ENCODE data around the gene C2orf80. TPM values are rescaled to one million over a fixed set of nuclear protein-coding genes. Genes with fewer than 3 reads are reported as not detected.

C2orf80 gene
- total and polyA plus RNA-seq, 2 experiments from 2014 or later = not detected

GRCh38 chr2:208172125-208172524 is 17.7 kb downstream of the C2orf80 start:
- no peaks in the 10 kb centered on the region for H3K9me2 ChIP-seq (ENCODE audit: insufficient read depth)
- H3K4me3 ChIP-seq = no peak overlapping the region
- peaks cover 14% of the 10 kb centered on the region; the same call in 1 of the 2 replicates for H3K27me3 ChIP-seq (replicated peaks; ENCODE audit: insufficient read depth)
- TF ChIP-seq EZH2phosphoT487 (IDR thresholded peaks at IDR 0.05; ENCODE audit: insufficient read depth, low read depth) (no peak), EZH2 (IDR thresholded peaks at IDR 0.05; ENCODE audit: insufficient read depth, poor library complexity, severe bottlenecking) (no peak)
- no peaks in the 10 kb centered on the region for H3K9me3 ChIP-seq (ENCODE audit: low read depth)
- no peaks in the 10 kb centered on the region for H3K36me3 ChIP-seq (ENCODE audit: low read depth)
- no peak overlapping the region for H3K9ac ChIP-seq
- H3K4me2 ChIP-seq (ENCODE audit: unreplicated experiment) = no peak overlapping the region
- no peaks in the 10 kb centered on the region for H3F3A ChIP-seq (ENCODE audit: insufficient read depth)
- 0 out of 2 replicates have a peak, but pooled peaks cover 4% of the 10 kb centered on the region for H3K4me1 ChIP-seq (ENCODE audit: insufficient read depth)
- H4K20me1 ChIP-seq (ENCODE audit: insufficient read depth) = no peaks in the 10 kb centered on the region
- WGBS, 2 experiments (ENCODE audit: low coverage in 1 of 2, low lambda C conversion rate in 2 of 2, missing lambda C conversion rate in 2 of 2) = 62% methylated on average over 4 of the region's 4 CpGs
- in situ Hi-C loops (cut with MboI) = no loop called here
- H3K79me2 ChIP-seq (ENCODE audit: insufficient read depth) = no peaks in the 10 kb centered on the region
- H3K27ac ChIP-seq = no peak overlapping the region
- no peak overlapping the region for H2AFZ ChIP-seq
- DNase-seq = no peak

- TF ChIP-seq EZH2phosphoT487 (IDR thresholded peaks at IDR 0.05; ENCODE audit: insufficient read depth, low read depth) = no peak
- TF ChIP-seq EZH2 (IDR thresholded peaks at IDR 0.05; ENCODE audit: insufficient read depth, poor library complexity, severe bottlenecking) = no peak
- H3K9ac ChIP-seq = no peak overlapping the region
- H3K4me2 ChIP-seq (ENCODE audit: unreplicated experiment) = no peak overlapping the region
- DNase-seq = no peak
- in situ Hi-C loops (cut with MboI) = no loop called here
- H3K79me2 ChIP-seq (ENCODE audit: insufficient read depth) = no peaks in the 10 kb centered on the region
- H3K27ac ChIP-seq = no peak overlapping the region
- no peak overlapping the region for H3K4me3 ChIP-seq
- no peak overlapping the region for H2AFZ ChIP-seq
- no peaks in the 10 kb centered on the region for H3K9me3 ChIP-seq (ENCODE audit: low read depth)
- no peaks in the 10 kb centered on the region for H4K20me1 ChIP-seq (ENCODE audit: insufficient read depth)
- peaks cover 13% of the 10 kb centered on the region for H3K27me3 ChIP-seq (replicated peaks; ENCODE audit: insufficient read depth)
- no peaks in the 10 kb centered on the region for H3K36me3 ChIP-seq (ENCODE audit: low read depth)
- WGBS, 2 experiments (ENCODE audit: low coverage in 1 of 2, low lambda C conversion rate in 2 of 2, missing lambda C conversion rate in 2 of 2) = 4 to 9% methylated on average over 2 of the region's 2 CpGs
- no peaks in the 10 kb centered on the region for H3F3A ChIP-seq (ENCODE audit: insufficient read depth)
- no peaks in the 10 kb centered on the region for H3K9me2 ChIP-seq (ENCODE audit: insufficient read depth)
- no peaks in the 10 kb centered on the region for H3K4me1 ChIP-seq (ENCODE audit: insufficient read depth)
These were observed 24.7 kb downstream of the C2orf80 start for GRCh38 chr2:208164951-208165755.

- H3K27ac ChIP-seq = no peak within 1 kb of the TSS
- H3K9ac ChIP-seq = no peak within 1 kb of the TSS
- no peaks in the 10 kb centered on the region for H3F3A ChIP-seq (ENCODE audit: insufficient read depth)
- in situ Hi-C loops (cut with MboI) = no loop called here
- no peaks in the 10 kb centered on the region for H3K79me2 ChIP-seq (ENCODE audit: insufficient read depth)
- H3K9me2 ChIP-seq (ENCODE audit: insufficient read depth) = no peaks in the 10 kb centered on the region
- 29 to 42% methylated on average over 2 of the region's 2 CpGs for WGBS, 2 experiments (ENCODE audit: low coverage in 1 of 2, low lambda C conversion rate in 2 of 2, missing lambda C conversion rate in 2 of 2)
- DNase-seq = no peak
- H2AFZ ChIP-seq = no peak within 1 kb of the TSS
- TF ChIP-seq EZH2 (IDR thresholded peaks at IDR 0.05; ENCODE audit: insufficient read depth, poor library complexity, severe bottlenecking) (no peak), EZH2phosphoT487 (IDR thresholded peaks at IDR 0.05; ENCODE audit: insufficient read depth, low read depth) (no peak)
- H3K4me1 ChIP-seq (ENCODE audit: insufficient read depth) = no peaks in the 10 kb centered on the region
- no peaks in the 10 kb centered on the region for H3K9me3 ChIP-seq (ENCODE audit: low read depth)
- no peak within 1 kb of the TSS for H3K4me2 ChIP-seq (ENCODE audit: unreplicated experiment)
- peaks cover 7% of the 10 kb centered on the region for H3K27me3 ChIP-seq (replicated peaks; ENCODE audit: insufficient read depth)
- no peak within 1 kb of the TSS for H3K4me3 ChIP-seq
- H4K20me1 ChIP-seq (ENCODE audit: insufficient read depth) = no peaks in the 10 kb centered on the region
- no peaks in the 10 kb centered on the region for H3K36me3 ChIP-seq (ENCODE audit: low read depth)
These were observed 26.3 kb downstream of the C2orf80 start, which contains the start of gene CRYGA for GRCh38 chr2:208163489-208163888. TSS of gene CRYGA (minus strand) at chr2:208163589. CDS start at chr2:208163556, 33 bp downstream.

- H3K27ac ChIP-seq = no peak overlapping the region
- in situ Hi-C loops (cut with MboI) = no loop called here
- H3K9me3 ChIP-seq (ENCODE audit: low read depth) = no peaks in the 10 kb centered on the region
- H3K9ac ChIP-seq = no peak overlapping the region
- no peak overlapping the region for H3K4me3 ChIP-seq
- no peaks in the 10 kb centered on the region for H3K4me1 ChIP-seq (ENCODE audit: insufficient read depth)
- H4K20me1 ChIP-seq (ENCODE audit: insufficient read depth) = no peaks in the 10 kb centered on the region
- no peak for TF ChIP-seq EZH2 (IDR thresholded peaks at IDR 0.05; ENCODE audit: insufficient read depth, poor library complexity, severe bottlenecking)
- 3 to 6% methylated on average over 2 of the region's 2 CpGs for WGBS, 2 experiments (ENCODE audit: low coverage in 1 of 2, low lambda C conversion rate in 2 of 2, missing lambda C conversion rate in 2 of 2)
- no peaks in the 10 kb centered on the region for H3K9me2 ChIP-seq (ENCODE audit: insufficient read depth)
- H3K36me3 ChIP-seq (ENCODE audit: low read depth) = no peaks in the 10 kb centered on the region
- H3K79me2 ChIP-seq (ENCODE audit: insufficient read depth) = no peaks in the 10 kb centered on the region
- H2AFZ ChIP-seq = no peak overlapping the region
- no peak overlapping the region for H3K4me2 ChIP-seq (ENCODE audit: unreplicated experiment)
- DNase-seq = no peak
- H3F3A ChIP-seq (ENCODE audit: insufficient read depth) = no peaks in the 10 kb centered on the region
- no peaks in the 10 kb centered on the region for H3K27me3 ChIP-seq (replicated peaks; ENCODE audit: insufficient read depth)
These were observed 33.4 kb downstream of the C2orf80 start for GRCh38 chr2:208156439-208156838.
